Aorta (tissue), 5 donors: ENCODE results near the gene STON1. TPM values are rescaled to one million over a fixed set of nuclear protein-coding genes. Genes with fewer than 3 reads are reported as not detected.
A peak's percentile ranks its signal among the peaks of the same experiment; 100 is the strongest.

ENCODE experiments used
- ATAC-seq: fragments of 200-7000 bp; cut with Tn5 transposase; one replicate; pipeline ENCODE4 v1.9.1; 2022; ENCODE audit warnings: moderate library complexity; ENCODE audit not compliant: low FRiP score
- DNase-seq, 2 donors: peaks; one replicate each; pipeline ENCODE4 v3.0.0-alpha.2; 2020
- H3K27ac ChIP-seq, 2 donors: one replicate each; pipeline ENCODE4 v1.5.1; 2013; ENCODE audit warnings: low read length in 2 of 2, mild to moderate bottlenecking in 2 of 2, moderate library complexity in 2 of 2, control low read depth in 1 of 2, inconsistent platforms in 1 of 2, low read depth in 1 of 2
- H3K27me3 ChIP-seq, 2 donors: one replicate each; pipeline ENCODE4 v1.6.1; 2013; ENCODE audit warnings: control low read depth in 1 of 2, low read length in 1 of 2, mild to moderate bottlenecking in 1 of 2, moderate library complexity in 1 of 2; ENCODE audit not compliant: insufficient read depth in 2 of 2, control insufficient read depth in 1 of 2
- H3K36me3 ChIP-seq, 2 donors: one replicate each; pipeline ENCODE4 v1.6.1; 2013; ENCODE audit warnings: control low read depth in 1 of 2, low read length in 1 of 2, mild to moderate bottlenecking in 1 of 2; ENCODE audit not compliant: insufficient read depth in 2 of 2, control insufficient read depth in 1 of 2
- H3K4me1 ChIP-seq, 2 donors: one replicate each; pipeline ENCODE4 v1.6.1; 2013; ENCODE audit warnings: low read length in 2 of 2, control low read depth in 1 of 2, mild to moderate bottlenecking in 1 of 2, moderate library complexity in 1 of 2; ENCODE audit not compliant: insufficient read depth in 2 of 2, control insufficient read depth in 1 of 2
- H3K4me3 ChIP-seq, 2 donors: one replicate each; pipeline ENCODE4 v1.5.1; 2013; ENCODE audit warnings: low read length in 2 of 2, control low read depth in 1 of 2, mild to moderate bottlenecking in 1 of 2
- H3K9me3 ChIP-seq: one replicate; pipeline ENCODE4 v1.6.1; 2013; ENCODE audit warnings: mild to moderate bottlenecking, low read length; ENCODE audit not compliant: control insufficient read depth
- WGBS, 2 donors: extraction: QIAGEN DNeasy Blood & Tissue Kit; methylation state at CpG; one replicate each; pipeline ENCODE4 v1.1.7; 2013; 5-methylcytosine and 5-hydroxymethylcytosine counted together
- intact Hi-C, 2 donors: fragments of 100-400 bp; cut with DNase I; formaldehyde crosslinking; loops; one replicate each; pipeline versions ENCODE4 v1.14.2 to v1.15.0; 2022
- long read RNA-seq, 2 donors: library from polyadenylated mRNA; unstranded; transcript quantifications; one replicate each; pipeline ENCODE4 v2.0.0, GENCODE V29; 2020 to 2021
- polyA plus RNA-seq, 2 donors: library from polyadenylated mRNA; stranded (reverse); fragments of 200-250 nt; gene quantifications; one replicate each; pipeline ENCODE4 v1.2.3, GENCODE V29; 2013
- total RNA-seq, 2 donors: library from RNA; stranded (reverse); fragmentation: NEBNext Ultra II Directional; extraction: Animal tissue kit (Norgen Biotek cat#: 25700); gene quantifications; one replicate each; pipeline ENCODE4 v1.2.1, GENCODE V29; 2021
- donor health status: healthy with polysubstance abuse.
- donor health status: Bipolar disorder and iron deficiency.
- donor health status: DM: no; HTN: no; CAD: no.
- donor health status: DM: no; HTN: no; CAD: no.
- donor health status: DM: yes; HTN: yes; CAD: no.

The STON1 gene, protein sequence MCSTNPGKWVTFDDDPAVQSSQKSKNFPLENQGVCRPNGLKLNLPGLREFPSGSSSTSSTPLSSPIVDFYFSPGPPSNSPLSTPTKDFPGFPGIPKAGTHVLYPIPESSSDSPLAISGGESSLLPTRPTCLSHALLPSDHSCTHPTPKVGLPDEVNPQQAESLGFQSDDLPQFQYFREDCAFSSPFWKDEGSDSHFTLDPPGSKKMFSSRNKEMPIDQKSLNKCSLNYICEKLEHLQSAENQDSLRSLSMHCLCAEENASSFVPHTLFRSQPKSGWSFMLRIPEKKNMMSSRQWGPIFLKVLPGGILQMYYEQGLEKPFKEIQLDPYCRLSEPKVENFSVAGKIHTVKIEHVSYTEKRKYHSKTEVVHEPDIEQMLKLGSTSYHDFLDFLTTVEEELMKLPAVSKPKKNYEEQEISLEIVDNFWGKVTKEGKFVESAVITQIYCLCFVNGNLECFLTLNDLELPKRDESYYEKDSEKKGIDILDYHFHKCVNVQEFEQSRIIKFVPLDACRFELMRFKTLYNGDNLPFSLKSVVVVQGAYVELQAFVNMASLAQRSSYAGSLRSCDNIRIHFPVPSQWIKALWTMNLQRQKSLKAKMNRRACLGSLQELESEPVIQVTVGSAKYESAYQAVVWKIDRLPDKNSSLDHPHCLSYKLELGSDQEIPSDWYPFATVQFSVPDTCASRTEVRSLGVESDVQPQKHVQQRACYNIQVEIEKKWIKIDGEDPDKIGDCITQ
- total RNA-seq (10 to 100 TPM; 27.5 to 28.6 TPM), polyA plus RNA-seq (10 to 100 TPM; 12.8 to 22.2 TPM)
- long read RNA-seq, donor 1, full-length matches to known transcripts, result 1 of 1 reads
- long read RNA-seq, donor 1, partial matches to known transcripts, result 0 of 1 reads
- long read RNA-seq, donor 1, other reads (novel, unspliced or antisense), result 0 of 1 reads
- long read RNA-seq, donor 2, full-length matches to known transcripts, result 4 of 8 reads
- long read RNA-seq, donor 2, partial matches to known transcripts, result 4 of 8 reads
- long read RNA-seq, donor 2, other reads (novel, unspliced or antisense), result 0 of 8 reads

DNA sequence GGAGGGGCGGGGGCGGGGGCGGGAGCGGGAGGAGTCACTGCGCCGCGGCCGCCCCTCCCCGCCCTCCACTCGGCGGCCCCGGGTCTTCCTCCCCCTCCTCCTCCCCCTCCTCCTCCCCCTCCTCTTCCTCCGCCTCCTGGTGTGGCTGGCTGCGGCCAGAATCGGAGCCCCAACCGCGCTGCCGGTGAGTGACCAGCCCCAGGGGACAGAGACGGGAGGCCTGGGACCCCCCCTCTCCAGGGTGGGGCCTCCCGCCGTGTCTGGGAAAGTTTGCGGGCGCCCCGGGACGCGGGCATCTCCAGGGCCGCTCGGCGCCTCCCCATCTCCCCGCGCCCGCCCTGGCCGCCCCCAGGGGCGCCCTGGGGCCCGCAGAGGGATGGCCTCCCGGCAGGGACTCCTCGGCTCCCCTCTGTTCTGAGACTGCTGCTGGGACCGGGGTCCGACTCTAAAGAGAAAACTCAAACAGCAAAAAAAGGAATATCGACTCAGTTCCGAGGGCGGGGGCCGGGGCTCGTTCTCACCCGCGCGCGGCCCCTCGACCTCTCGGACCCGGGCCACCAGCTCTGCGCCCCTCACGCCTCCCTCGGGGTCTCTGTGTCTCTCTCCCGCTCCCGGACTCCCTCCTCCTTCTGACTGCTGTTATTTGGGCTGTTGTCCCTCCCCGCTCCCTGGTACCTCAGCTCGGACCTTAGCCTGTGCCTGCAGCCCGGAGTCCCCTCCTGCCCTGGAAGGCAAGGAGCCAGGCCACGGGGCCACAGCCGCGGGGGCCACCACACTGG is at the start of gene STON1:
Gene STON1 (plus strand): TSS at position 122 of the 779 bp plus-strand sequence. CDS start 50,480 bp downstream, outside the sequence.
- Histone ChIP-seq H3K27ac (peak within 1 kb of the TSS in 1 of 2 donors; percentile 65), H3K36me3 (no peaks in the 10 kb centered on the region), H3K4me1 (peaks cover 0 to 3% of the 10 kb centered on the region in 2 donors), H3K4me3 (peak within 1 kb of the TSS; percentile 70 to 97), H3K27me3 (no peaks in the 10 kb centered on the region), H3K9me3 (no peaks in the 10 kb centered on the region)
- DNase-seq, result peak; percentile 70 to 81
- 0 to 1% methylated on average over 33 to 61 of the region's 62 CpGs for WGBS, 2 donors
- ATAC-seq, result peak; percentile 78
- intact Hi-C loops, result no loop called here

DNA sequence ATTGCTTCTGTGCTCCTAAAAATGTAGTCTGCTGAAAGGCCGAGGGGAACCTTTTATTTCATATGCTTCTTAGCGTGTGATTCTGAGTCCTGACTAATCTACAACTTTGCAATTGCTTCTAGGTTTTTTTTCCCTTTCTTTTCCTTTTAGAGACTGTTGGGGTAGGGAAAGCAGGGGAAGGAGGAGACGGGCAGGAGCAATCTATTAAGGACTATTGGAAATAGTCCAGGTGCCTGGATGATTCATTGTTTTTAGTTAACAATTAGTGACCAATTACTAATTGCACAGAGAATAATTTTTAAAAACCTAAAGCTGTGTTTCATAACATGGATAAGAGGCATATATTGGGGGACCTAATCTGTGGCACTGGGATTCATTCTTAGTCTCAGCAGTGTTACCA is 49.4 kb upstream of the STON1 start:
- intact Hi-C loops, result loop anchor here in 1 of 2 donors (5.0 kb wide), 1 partner anchor 47 kb away; no protein-coding TSS in a partner anchor
- WGBS, 2 donors, result 13 to 27% methylated on average over 3 of the region's 3 CpGs
- Histone ChIP-seq H3K27me3 (no peaks in the 10 kb centered on the region), H3K36me3 (peaks cover 0 to 6% of the 10 kb centered on the region in 2 donors), H3K27ac (no peak overlapping the region), H3K4me3 (no peak overlapping the region), H3K4me1 (no peaks in the 10 kb centered on the region), H3K9me3 (no peaks in the 10 kb centered on the region)
- DNase-seq (no peak), ATAC-seq (no peak)

DNA sequence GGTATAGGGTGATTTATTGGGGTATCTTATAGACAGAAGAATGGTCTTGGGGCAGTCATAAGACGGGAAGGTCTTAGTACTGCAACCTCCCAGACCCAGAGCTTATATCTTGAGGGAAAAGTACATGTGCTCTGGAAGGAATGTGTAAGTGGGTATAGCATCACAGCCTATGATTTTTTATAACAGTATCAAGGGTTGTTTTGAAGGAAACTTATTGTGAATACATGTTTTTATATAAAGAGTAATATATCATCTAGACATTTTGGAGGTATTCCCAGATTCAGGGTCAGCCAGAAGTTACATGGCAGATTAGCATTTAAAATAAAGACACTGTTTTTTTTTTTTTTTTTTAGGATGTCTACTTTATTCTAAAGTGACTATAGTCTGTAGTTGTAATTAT is 47.6 kb upstream of the STON1 start:
- H3K27ac ChIP-seq, result no peak overlapping the region
- no peak overlapping the region for H3K4me3 ChIP-seq
- no peaks in the 10 kb centered on the region for H3K27me3 ChIP-seq
- intact Hi-C loops, result loop anchor here in 1 of 2 donors (5.0 kb wide), 1 partner anchor 45 kb away; no protein-coding TSS in a partner anchor
- H3K4me1 ChIP-seq, result no peaks in the 10 kb centered on the region
- no peaks in the 10 kb centered on the region for H3K9me3 ChIP-seq
- H3K36me3 ChIP-seq, result peaks cover 0 to 6% of the 10 kb centered on the region in 2 donors
- ATAC-seq (peak; percentile 30), DNase-seq (no peak)
- WGBS, 2 donors, result 38 to 39% methylated on average over 1 of the region's 1 CpG

DNA sequence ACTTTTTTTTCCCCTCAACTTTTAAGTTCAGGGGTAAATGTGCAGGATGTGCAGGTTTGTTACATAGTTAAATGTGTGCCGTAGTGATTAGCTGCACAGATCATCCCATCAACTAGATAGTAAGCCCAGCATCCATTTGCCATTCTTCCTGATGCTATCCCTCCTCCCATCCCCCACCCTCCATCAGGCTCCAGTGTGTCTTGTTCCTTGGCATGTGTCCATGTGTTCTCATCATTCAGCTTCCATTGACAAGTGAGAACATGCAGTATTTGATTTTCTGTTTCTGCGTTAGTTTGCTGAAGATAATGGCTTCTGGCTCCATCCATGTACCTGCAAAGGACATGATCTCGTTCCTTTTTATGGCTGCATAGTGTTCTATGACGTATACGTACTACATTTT is 47.2 kb upstream of the STON1 start:
- Histone ChIP-seq H3K36me3 (peaks cover 2 to 6% of the 10 kb centered on the region in 2 donors), H3K4me3 (no peak overlapping the region), H3K27me3 (no peaks in the 10 kb centered on the region), H3K9me3 (no peaks in the 10 kb centered on the region), H3K27ac (no peak overlapping the region), H3K4me1 (no peaks in the 10 kb centered on the region)
- ATAC-seq (peak; percentile 22), DNase-seq (no peak)
- 47 to 49% methylated on average over 5 of the region's 5 CpGs for WGBS, 2 donors
- intact Hi-C loops, result loop anchor here in 1 of 2 donors (5.0 kb wide), 1 partner anchor 45 kb away; no protein-coding TSS in a partner anchor

DNA sequence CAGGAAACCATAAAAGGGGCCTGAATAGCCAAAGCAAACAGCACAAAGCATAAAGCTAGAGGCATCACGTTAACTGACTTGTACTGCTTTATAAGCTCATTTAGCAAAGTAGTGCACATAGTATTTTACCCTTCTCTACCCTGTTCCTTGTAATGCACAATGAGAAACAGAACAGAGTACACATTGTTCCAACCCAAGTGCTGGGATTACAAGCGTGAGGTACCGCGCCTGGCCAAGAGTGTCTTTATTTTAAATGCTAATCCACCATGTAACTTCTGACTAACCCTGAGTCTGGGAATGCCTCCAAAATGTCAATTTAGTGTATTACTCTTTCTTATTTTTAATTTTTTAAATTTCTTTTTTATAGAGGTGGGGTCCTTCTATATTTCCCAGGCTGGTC is 46.4 kb upstream of the STON1 start:
- Histone ChIP-seq H3K4me3 (no peak overlapping the region), H3K4me1 (no peaks in the 10 kb centered on the region), H3K36me3 (peaks cover 0 to 2% of the 10 kb centered on the region in 2 donors), H3K27ac (peak overlapping the region; percentile 13 to 82), H3K27me3 (no peaks in the 10 kb centered on the region), H3K9me3 (no peaks in the 10 kb centered on the region)
- no peak for DNase-seq
- peak; percentile 80 for ATAC-seq
- intact Hi-C loops, result loop anchor here in 1 of 2 donors (5.0 kb wide), 1 partner anchor 44 kb away; no protein-coding TSS in a partner anchor
- 7 to 8% methylated on average over 4 of the region's 4 CpGs for WGBS, 2 donors

DNA sequence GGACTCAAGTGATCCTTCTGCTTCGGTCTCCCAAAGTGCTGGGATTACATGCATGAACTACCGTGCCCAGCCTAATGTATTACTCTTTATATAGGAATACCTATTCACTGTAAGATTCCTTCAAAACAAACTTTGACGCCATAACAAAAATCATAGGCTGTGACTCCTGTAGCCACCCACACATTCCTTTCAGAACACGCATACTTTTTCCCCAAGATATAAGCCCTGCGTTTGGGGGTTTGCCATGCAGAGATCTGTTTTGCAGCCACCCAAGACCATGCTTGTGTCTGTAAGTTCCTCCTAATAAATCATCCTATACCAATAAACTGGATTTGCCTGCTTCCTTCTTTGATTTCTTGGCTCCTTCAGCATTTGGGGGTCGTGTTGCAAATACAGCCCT is 46.0 kb upstream of the STON1 start:
- DNase-seq (no peak), ATAC-seq (peak; percentile 34)
- Histone ChIP-seq H3K9me3 (no peaks in the 10 kb centered on the region), H3K27me3 (no peaks in the 10 kb centered on the region), H3K4me1 (no peaks in the 10 kb centered on the region), H3K36me3 (peaks cover 0 to 2% of the 10 kb centered on the region in 2 donors), H3K27ac (peak overlapping the region; percentile 71 to 85), H3K4me3 (no peak overlapping the region)
- intact Hi-C loops, result loop anchor here in 1 of 2 donors (5.0 kb wide), 1 partner anchor 43 kb away; no protein-coding TSS in a partner anchor
- WGBS, 2 donors, result 7 to 9% methylated on average over 6 of the region's 6 CpGs

DNA sequence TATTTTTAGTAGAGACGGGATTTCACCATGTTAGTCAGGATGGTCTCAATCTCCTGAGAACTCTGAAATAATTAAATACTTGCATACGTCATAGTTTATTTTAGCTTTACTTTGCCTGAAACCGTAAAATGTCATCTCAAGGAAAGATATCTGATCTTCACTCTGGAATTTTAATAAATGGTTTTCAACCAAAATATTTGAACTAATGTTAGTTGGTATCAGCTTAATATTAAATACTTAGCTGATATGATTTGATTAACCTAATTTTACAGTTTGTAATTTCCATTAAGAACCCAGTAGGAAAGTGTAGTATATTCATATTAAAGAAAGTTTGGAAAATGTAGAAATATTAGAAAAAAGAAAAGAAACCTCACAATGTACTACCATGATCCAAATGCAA is 41.4 kb upstream of the STON1 start:
- H3K27ac ChIP-seq, result no peak overlapping the region
- peaks cover 0 to 2% of the 10 kb centered on the region in 2 donors for H3K36me3 ChIP-seq
- no peak for ATAC-seq
- intact Hi-C loops, result no loop called here
- H3K4me1 ChIP-seq, result no peaks in the 10 kb centered on the region
- no peaks in the 10 kb centered on the region for H3K27me3 ChIP-seq
- WGBS, 2 donors, result 87 to 90% methylated on average over 3 of the region's 3 CpGs
- no peak for DNase-seq
- H3K9me3 ChIP-seq, result no peaks in the 10 kb centered on the region
- no peak overlapping the region for H3K4me3 ChIP-seq

DNA sequence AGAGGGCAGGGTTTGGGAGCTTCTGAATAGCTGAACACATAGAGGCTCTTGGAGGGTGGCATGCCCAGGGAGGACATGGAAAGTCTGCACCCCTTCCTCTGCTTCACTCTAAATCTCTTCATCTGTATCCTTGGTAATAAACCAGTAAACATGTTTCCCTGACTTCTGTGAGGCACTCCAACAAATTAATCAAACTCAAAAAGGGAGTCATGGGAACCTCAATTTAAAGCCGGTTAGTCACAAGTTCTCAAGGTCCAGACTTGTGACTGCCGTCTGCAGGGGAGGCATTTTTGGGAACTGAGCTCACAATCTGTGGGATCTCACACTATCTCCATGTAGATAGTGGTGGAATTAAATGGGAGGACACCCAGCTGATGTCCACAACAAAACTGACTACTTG is 33.1 kb upstream of the STON1 start:
- no peaks in the 10 kb centered on the region for H3K4me1 ChIP-seq
- intact Hi-C loops, result no loop called here
- no peaks in the 10 kb centered on the region for H3K9me3 ChIP-seq
- no peak for DNase-seq
- H3K27ac ChIP-seq, result no peak overlapping the region
- ATAC-seq, result no peak
- no peak overlapping the region for H3K4me3 ChIP-seq
- H3K36me3 ChIP-seq, result peaks cover 0 to 7% of the 10 kb centered on the region in 2 donors
- whole genome bisulfite sequencing, 2 donors, result 62% methylated on average over 2 of the region's 2 CpGs
- no peaks in the 10 kb centered on the region for H3K27me3 ChIP-seq
